GM12878 (cell line): ENCODE results near the gene TNNT3. TPM values are rescaled to one million over a fixed set of nuclear protein-coding genes. Genes with fewer than 3 reads are reported as not detected.

Source experiments
- ATAC-seq: fragments of 200-7000 bp; cut with Tn5 transposase; 3 replicates; pipeline ENCODE4 v1.9.1; 2020; ENCODE audit warnings: mild to moderate bottlenecking, moderate library complexity
- BruUV-seq: library from RNA; stranded (reverse); fragments of 400-500 nt; replicated peaks from 2 replicates; lab custom pipeline; 2021; lab: Mats Ljungman, UMichigan
- CTCF ChIA-PET: fragments of 300-600 bp; sonication (Branson Sonifier 250); formaldehyde crosslinking; extraction: SDS; loops from one replicate; lab custom pipeline; 2021; ENCODE audit warnings: inconsistent platforms; lab: Yijun Ruan, JAX
- POLR2A ChIA-PET: fragments of 350-600 bp; formaldehyde crosslinking; extraction: SDS; loops from one replicate; lab custom pipeline; 2021; ENCODE audit warnings: inconsistent platforms; lab: Charles Lee
- RAD21 ChIA-PET: fragments of 300-600 bp; sonication (Branson Sonifier 250); formaldehyde crosslinking; loops from one replicate; lab custom pipeline; 2023; ENCODE audit warnings: antibody characterized with exemption; ENCODE audit not compliant: unreplicated experiment; lab: Charles Lee
- SMC1A ChIA-PET: fragments of 300-600 bp; sonication (Branson Sonifier 250); formaldehyde crosslinking; loops from one replicate; lab custom pipeline; 2023; ENCODE audit not compliant: unreplicated experiment, uncharacterized antibody; lab: Charles Lee
- DNase-seq: peaks from one replicate; pipeline ENCODE4 v3.0.0-alpha.2; 2011; ENCODE audit warnings: low read depth, low spot score
- FAIRE-seq: peaks from 3 replicates; lab custom pipeline; 2011; peaks lifted over from hg19 to GRCh38; lab: Jason Lieb, UNC
- H2AFZ ChIP-seq: 2 replicates; pipeline ENCODE4 v1.6.0; 2011; ENCODE audit warnings: low read depth, low read length, control low read depth; ENCODE audit not compliant: control insufficient read depth
- H3K27ac ChIP-seq: 2 replicates; pipeline ENCODE4 v1.5.1; 2011; ENCODE audit warnings: control low read depth; ENCODE audit not compliant: control insufficient read depth, insufficient read depth
- H3K27me3 ChIP-seq, 2 experiments: replicated peaks in 1 of 2; 2 replicates each; pipeline versions ENCODE4 v1.6.0 to v1.6.1; 2011; ENCODE audit warnings: low read length in 1 of 2; ENCODE audit not compliant: control insufficient read depth in 2 of 2, insufficient read depth in 2 of 2
- H3K36me3 ChIP-seq, 2 experiments: 2 replicates each; pipeline ENCODE4 v1.5.1; 2011; ENCODE audit warnings: low read length in 1 of 2; ENCODE audit not compliant: control insufficient read depth in 2 of 2, insufficient read depth in 2 of 2
- H3K4me1 ChIP-seq: 2 replicates; pipeline ENCODE4 v1.6.1; 2011; ENCODE audit warnings: mild to moderate bottlenecking, low read length, moderate library complexity, mixed read lengths; ENCODE audit not compliant: control insufficient read depth, insufficient read depth
- H3K4me2 ChIP-seq: 2 replicates; pipeline ENCODE4 v1.6.0; 2011; ENCODE audit warnings: control low read depth; ENCODE audit not compliant: control insufficient read depth, insufficient read depth
- H3K4me3 ChIP-seq: fragments of 200-600 bp; sonication (generic); 2 replicates; pipeline ENCODE4 v1.5.1; 2016
- H3K79me2 ChIP-seq: 2 replicates; pipeline ENCODE4 v1.6.0; 2011; ENCODE audit warnings: low read length; ENCODE audit not compliant: control insufficient read depth, insufficient read depth
- H3K9ac ChIP-seq: 2 replicates; pipeline ENCODE4 v1.8.0; 2011; ENCODE audit warnings: low read length, control low read depth, mixed read lengths; ENCODE audit not compliant: control insufficient read depth, insufficient read depth
- H3K9me3 ChIP-seq: replicated peaks from 3 replicates; pipeline ENCODE4 v1.5.1; 2011; ENCODE audit warnings: mild to moderate bottlenecking, low read length; ENCODE audit not compliant: control insufficient read depth, insufficient read depth
- H4K20me1 ChIP-seq: 2 replicates; pipeline ENCODE4 v1.6.0; 2011; ENCODE audit not compliant: control insufficient read depth, insufficient read depth
- ATF3 ChIP-seq: IDR thresholded peaks from 2 replicates; pipeline ENCODE4 v1.6.1; 2011; ENCODE audit warnings: low read depth, mild to moderate bottlenecking, low read length, moderate library complexity, borderline replicate concordance; ENCODE audit errors: extremely low read depth
- BCL11A ChIP-seq: IDR thresholded peaks from 2 replicates; pipeline ENCODE4 v1.6.1; 2011; ENCODE audit warnings: low read depth, low read length
- BHLHE40 ChIP-seq, 2 experiments: fragments of 450-650 bp in 1 of 2; IDR thresholded peaks; 2 replicates each; pipeline ENCODE4 v1.6.1; 2011 to 2017; ENCODE audit warnings: low read depth in 2 of 2, borderline replicate concordance in 1 of 2, improper control_type of control experiment in 1 of 2, low read length in 1 of 2, mild to moderate bottlenecking in 1 of 2
- CBX5 ChIP-seq: sonication (generic); IDR thresholded peaks from 2 replicates; pipeline ENCODE4 v1.6.1; 2016; ENCODE audit warnings: low read depth, moderate library complexity, mild to moderate bottlenecking, inconsistent platforms
- CEBPB ChIP-seq, 2 experiments: fragments of 150-350 bp in 1 of 2; IDR thresholded peaks; 2 replicates each; pipeline ENCODE4 v1.6.1; 2012 to 2014; ENCODE audit warnings: low read depth in 2 of 2, low read length in 2 of 2, borderline replicate concordance in 1 of 2, inconsistent platforms in 1 of 2
- EP300 ChIP-seq, 2 experiments: fragments of 150-350 bp in 1 of 2; IDR thresholded peaks; 2 replicates each; pipeline ENCODE4 v1.6.1; 2011 to 2012; ENCODE audit warnings: low read depth in 2 of 2, low read length in 2 of 2, borderline replicate concordance in 1 of 2, improper control_type of control experiment in 1 of 2, inconsistent platforms in 1 of 2; ENCODE audit not compliant: control insufficient read depth in 1 of 2
- FOXK2 ChIP-seq: fragments of 450-650 bp; IDR thresholded peaks from 2 replicates; pipeline ENCODE4 v1.6.1; 2017; ENCODE audit warnings: mild to moderate bottlenecking, moderate library complexity
- GATAD2B ChIP-seq: fragments of 450-650 bp; conservative IDR thresholded peaks from 2 replicates; pipeline ENCODE4 v1.6.1; 2017; ENCODE audit warnings: low read depth, mild to moderate bottlenecking, moderate library complexity
- HCFC1 ChIP-seq: fragments of 150-350 bp; IDR thresholded peaks from 2 replicates; pipeline ENCODE4 v1.6.1; 2014; ENCODE audit warnings: low read length
- KAT2A ChIP-seq: conservative IDR thresholded peaks from 2 replicates; pipeline ENCODE4 v1.6.1; 2011; ENCODE audit warnings: low read depth, low read length; ENCODE audit not compliant: control insufficient read depth
- KDM1A ChIP-seq: fragments of 200-600 bp; sonication (generic); IDR thresholded peaks from 2 replicates; pipeline ENCODE4 v1.6.1; 2016; ENCODE audit warnings: borderline replicate concordance
- MXI1 ChIP-seq: fragments of 150-350 bp; IDR thresholded peaks from 2 replicates; pipeline ENCODE4 v1.6.1; 2011; ENCODE audit warnings: low read depth, mild to moderate bottlenecking, inconsistent platforms, low read length, improper control_type of control experiment
- NFYA ChIP-seq: IDR thresholded peaks from 2 replicates; pipeline ENCODE4 v1.6.1; 2011; ENCODE audit warnings: low read depth, mild to moderate bottlenecking, low read length, improper control_type of control experiment, borderline replicate concordance
- NR2C1 ChIP-seq: fragments of 450-650 bp; IDR thresholded peaks from 2 replicates; pipeline ENCODE4 v1.6.1; 2017; ENCODE audit warnings: antibody characterized with exemption, mild to moderate bottlenecking, moderate library complexity
- RELA ChIP-seq: fragments of 450-650 bp; IDR thresholded peaks from 2 replicates; pipeline ENCODE4 v1.8.0; 2014; ENCODE audit warnings: borderline replicate concordance; ENCODE audit not compliant: partially characterized antibody
- SMAD1 ChIP-seq: fragments of 450-650 bp; IDR thresholded peaks from 2 replicates; pipeline ENCODE4 v1.6.1; 2018; ENCODE audit warnings: mild to moderate bottlenecking, low read depth; ENCODE audit not compliant: partially characterized antibody
- SMAD5 ChIP-seq: IDR thresholded peaks from 2 replicates; pipeline ENCODE4 v1.6.1; 2016; ENCODE audit warnings: antibody characterized with exemption, low read depth
- SMC3 ChIP-seq: IDR thresholded peaks from 2 replicates; pipeline ENCODE4 v1.6.1; 2011; ENCODE audit warnings: low read length, improper control_type of control experiment, borderline replicate concordance
- SPI1 ChIP-seq: IDR thresholded peaks from 2 replicates; pipeline ENCODE4 v1.6.1; 2011; ENCODE audit warnings: low read depth, mild to moderate bottlenecking, low read length, moderate library complexity, borderline replicate concordance; ENCODE audit not compliant: insufficient read depth
- STAT3 ChIP-seq: IDR thresholded peaks from 2 replicates; pipeline ENCODE4 v1.6.1; 2011; ENCODE audit warnings: low read depth, low read length, improper control_type of control experiment
- TCF3 ChIP-seq: IDR thresholded peaks from 2 replicates; pipeline ENCODE4 v1.6.1; 2012; ENCODE audit warnings: low read depth, mild to moderate bottlenecking, low read length, borderline replicate concordance; ENCODE audit not compliant: insufficient read depth
- ZSCAN29 ChIP-seq: fragments of 450-650 bp; IDR thresholded peaks from 2 replicates; pipeline ENCODE4 v1.6.1; 2017; ENCODE audit warnings: mild to moderate bottlenecking, moderate library complexity
- WGBS: methylation state at CpG from one replicate; pipeline ENCODE4 v1.1.6; 2016; ENCODE audit warnings: low lambda C conversion rate; ENCODE audit not compliant: insufficient replicate concordance, insufficient coverage; ENCODE audit errors: missing lambda C conversion rate; 5-methylcytosine and 5-hydroxymethylcytosine counted together
- in situ Hi-C: fragments of 300-500 bp; cut with MboI; formaldehyde crosslinking; loops from 9 replicates; pipeline ENCODE4 v1.14.3; 2018; ENCODE audit warnings: mixed read lengths
- intact Hi-C: fragments of 100-400 bp; cut with micrococcal nuclease; formaldehyde crosslinking; loops from one replicate; pipeline ENCODE4 v1.14.2; 2022; ENCODE audit not compliant: unreplicated experiment
- polyA plus RNA-seq, 11 experiments: library from polyadenylated mRNA; depleted of rRNA in 4 of 11; unstranded in 6 of 11; stranded (reverse) in 5 of 11; fragments of >200 nt; fragmentation: Nextera tagmentation in 4 of 11; fragmentation: Illumina TruSeq in 1 of 11; extraction: Ambion mirVana in 4 of 11; extraction: Trizol in 1 of 11; gene quantifications; 1 replicate in 1 of 11; 2 replicates in 10 of 11; pipeline versions ENCODE4 v1.2.1 to v1.2.3, GENCODE V29; 2011 to 2016; ENCODE audit warnings: inconsistent platforms in 2 of 11, missing spikeins in 2 of 11, low read depth in 1 of 11
- total RNA-seq, 4 experiments: library from RNA; depleted of rRNA in 3 of 4; stranded (reverse); fragments of >200 nt in 3 of 4; fragmentation: Illumina TruSeq in 1 of 4; extraction: Trizol in 1 of 4; gene quantifications; 2 replicates each; pipeline versions ENCODE4 v1.2.1 to v1.2.3, GENCODE V29; 2013 to 2021
- TF ChIP-seq, protein P1 (sequence below): fragments of 450-650 bp; IDR thresholded peaks from 2 replicates; pipeline ENCODE4 v1.6.1; 2014; ENCODE audit warnings: mild to moderate bottlenecking

Gene TNNT3
- total and polyA plus RNA-seq, 10 of the 15 experiments (the other 5 are each of a cell fraction or from before 2014, with no cell fraction given), result 0.40 to 0.50 TPM; not detected in 8

DNA sequence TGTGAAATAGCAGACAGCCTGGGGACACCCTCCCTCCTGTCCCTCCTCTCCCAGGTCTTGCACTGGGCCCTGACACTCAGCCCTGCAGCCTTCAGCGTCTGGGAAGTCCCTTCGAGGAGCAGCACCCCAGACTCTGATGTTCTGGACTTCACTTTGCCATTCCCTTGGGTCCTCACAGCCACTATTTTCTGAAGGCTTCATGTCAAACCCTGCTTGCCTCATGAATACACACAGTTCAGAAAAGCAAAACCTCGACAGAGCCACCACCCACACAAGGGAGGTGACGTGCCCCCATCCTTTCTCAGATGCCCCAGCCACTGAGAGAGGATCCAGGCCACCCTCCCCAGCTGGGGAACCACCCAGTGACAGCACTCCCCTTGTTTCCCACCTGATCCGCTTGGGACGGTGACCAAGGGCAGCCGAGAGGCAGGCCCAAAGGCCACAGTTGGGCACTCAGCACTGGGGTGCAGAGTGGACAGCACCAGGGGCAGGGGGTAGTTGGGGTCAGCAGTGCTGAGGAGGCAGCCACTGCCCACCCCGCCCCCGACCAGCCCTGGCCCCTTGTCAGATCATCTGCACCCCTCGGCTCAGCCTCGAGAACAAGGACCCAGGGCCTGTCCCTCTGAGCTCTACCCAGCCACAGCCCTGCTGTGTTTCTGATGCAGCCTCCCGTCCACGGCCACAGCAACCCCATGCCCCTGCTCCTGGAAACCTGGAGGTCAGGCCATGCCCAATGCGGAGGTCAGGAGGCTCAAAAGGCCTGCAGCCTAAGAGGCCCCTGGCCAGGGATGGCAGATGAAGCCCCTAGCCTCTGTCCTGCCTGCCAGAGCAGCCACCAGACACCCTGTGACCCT is 3.1 kb upstream of the TNNT3 start:
- in situ Hi-C loops, result loop anchor here (5.0 kb wide), 1 partner anchor 34 kb away; no protein-coding TSS in a partner anchor
- FAIRE-seq (no peak), DNase-seq (peak; percentile 9), ATAC-seq (peak; percentile 66)
- H3K4me2 ChIP-seq, result no peak overlapping the region
- no peak overlapping the region for H2AFZ ChIP-seq
- no peaks in the 10 kb centered on the region for H3K36me3 ChIP-seq
- ChIA-PET SMC1A (interaction anchor here (0.9 kb wide), 1 partner anchor 83 kb away, joined by 4 read pairs; no protein-coding TSS in a partner anchor), CTCF (interaction anchor here (0.6 to 2.0 kb wide), 4 partner anchors 22 to 222 kb away, joined by 3 to 10 read pairs (median 3); no protein-coding TSS in a partner anchor), POLR2A (no interaction called here), RAD21 (no interaction called here)
- TSS peak; percentile 76 for BruUV-seq
- H3K9me3 ChIP-seq, result no peaks in the 10 kb centered on the region; the same call in 2 of the 3 replicates
- intact Hi-C loops, result loop anchor here (1.0 kb wide), 1 partner anchor 23 kb away; no protein-coding TSS in a partner anchor
- 20% methylated on average over 14 of the region's 14 CpGs for WGBS
- H3K9ac ChIP-seq, result no peak overlapping the region
- H4K20me1 ChIP-seq, result no peaks in the 10 kb centered on the region
- no peak overlapping the region for H3K4me3 ChIP-seq
- H3K27me3 ChIP-seq, result no peaks in the 10 kb centered on the region
- no peaks in the 10 kb centered on the region for H3K4me1 ChIP-seq
- H3K27ac ChIP-seq, result no peak overlapping the region
- no peaks in the 10 kb centered on the region for H3K79me2 ChIP-seq
- TF ChIP-seq HCFC1, result no peak
- TF ChIP-seq CEBPB (IDR thresholded peaks at IDR 0.05; ENCODE audit: borderline replicate concordance in 1 of 2, low read depth in 2 of 2, low read length in 2 of 2), result no peak
- TF ChIP-seq ZSCAN29, result no peak
- TF ChIP-seq SMAD5, result no peak
- no peak for TF ChIP-seq ATF3
- no peak for TF ChIP-seq SMC3
- no peak for TF ChIP-seq NR2C1
- no peak for TF ChIP-seq EP300 (IDR thresholded peaks at IDR 0.05; ENCODE audit: borderline replicate concordance in 1 of 2, control insufficient read depth in 1 of 2, low read depth in 2 of 2, low read length in 2 of 2)
- no peak for TF ChIP-seq KDM1A
- no peak for TF ChIP-seq TCF3
- no peak for TF ChIP-seq SMAD1
- no peak for TF ChIP-seq BCL11A
- TF ChIP-seq BHLHE40 (IDR thresholded peaks at IDR 0.05; ENCODE audit: borderline replicate concordance in 1 of 2, low read depth in 2 of 2, low read length in 1 of 2), result no peak
- no peak for TF ChIP-seq STAT3
- TF ChIP-seq, protein P1, sequence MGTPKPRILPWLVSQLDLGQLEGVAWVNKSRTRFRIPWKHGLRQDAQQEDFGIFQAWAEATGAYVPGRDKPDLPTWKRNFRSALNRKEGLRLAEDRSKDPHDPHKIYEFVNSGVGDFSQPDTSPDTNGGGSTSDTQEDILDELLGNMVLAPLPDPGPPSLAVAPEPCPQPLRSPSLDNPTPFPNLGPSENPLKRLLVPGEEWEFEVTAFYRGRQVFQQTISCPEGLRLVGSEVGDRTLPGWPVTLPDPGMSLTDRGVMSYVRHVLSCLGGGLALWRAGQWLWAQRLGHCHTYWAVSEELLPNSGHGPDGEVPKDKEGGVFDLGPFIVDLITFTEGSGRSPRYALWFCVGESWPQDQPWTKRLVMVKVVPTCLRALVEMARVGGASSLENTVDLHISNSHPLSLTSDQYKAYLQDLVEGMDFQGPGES, result no peak
- peak; percentile 66; the same call in 1 of the 2 replicates for TF ChIP-seq GATAD2B
- no peak for TF ChIP-seq NFYA
- TF ChIP-seq RELA, result no peak
- TF ChIP-seq FOXK2, result no peak
- TF ChIP-seq MXI1, result no peak; the same call in 1 of the 2 replicates
- no peak for TF ChIP-seq SPI1
- TF ChIP-seq KAT2A, result no peak
- TF ChIP-seq CBX5, result no peak
